Prostate gland (tissue), 2 donors: ENCODE measurements around the gene LNPEP.

ENCODE experiments used
- POLR2AphosphoS5 ChIP-seq: sonication (generic); formaldehyde crosslinking; IDR thresholded peaks from one replicate; pipeline ENCODE4 v1.6.1; 2017; ENCODE audit warnings: antibody characterized with exemption
- TF ChIP-seq, protein P1 (sequence below), 4 experiments: fragments of 200-600 bp in 2 of 4; fragments of 450-650 bp in 2 of 4; sonication (generic) in 2 of 4; IDR thresholded peaks; 1 replicate in 3 of 4; 2 replicates in 1 of 4; pipeline ENCODE4 v1.5.1; 2016 to 2019; ENCODE audit warnings: antibody characterized with exemption in 4 of 4, mild to moderate bottlenecking in 2 of 4, moderate library complexity in 2 of 4

DNA sequence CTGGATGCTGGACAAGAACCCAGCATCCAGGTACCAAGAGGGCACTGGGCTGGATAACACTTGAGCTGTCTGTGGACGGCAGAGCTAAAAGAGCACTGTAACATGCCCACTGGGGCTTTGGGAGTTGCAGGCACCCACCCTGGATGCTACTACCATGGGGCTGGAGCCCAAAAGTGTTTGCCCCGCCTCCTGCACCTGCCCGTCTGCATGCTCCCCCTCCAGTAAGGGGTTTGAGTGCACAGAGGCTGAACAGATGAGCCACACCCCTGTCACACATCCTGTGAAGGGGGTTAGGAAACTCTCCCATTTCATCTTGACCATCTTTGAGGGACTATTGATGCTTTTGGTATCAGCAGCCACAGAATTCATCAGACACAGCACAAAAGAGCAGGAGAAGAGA lies 137.5 kb downstream of the LNPEP start:
- TF ChIP-seq, protein P1, sequence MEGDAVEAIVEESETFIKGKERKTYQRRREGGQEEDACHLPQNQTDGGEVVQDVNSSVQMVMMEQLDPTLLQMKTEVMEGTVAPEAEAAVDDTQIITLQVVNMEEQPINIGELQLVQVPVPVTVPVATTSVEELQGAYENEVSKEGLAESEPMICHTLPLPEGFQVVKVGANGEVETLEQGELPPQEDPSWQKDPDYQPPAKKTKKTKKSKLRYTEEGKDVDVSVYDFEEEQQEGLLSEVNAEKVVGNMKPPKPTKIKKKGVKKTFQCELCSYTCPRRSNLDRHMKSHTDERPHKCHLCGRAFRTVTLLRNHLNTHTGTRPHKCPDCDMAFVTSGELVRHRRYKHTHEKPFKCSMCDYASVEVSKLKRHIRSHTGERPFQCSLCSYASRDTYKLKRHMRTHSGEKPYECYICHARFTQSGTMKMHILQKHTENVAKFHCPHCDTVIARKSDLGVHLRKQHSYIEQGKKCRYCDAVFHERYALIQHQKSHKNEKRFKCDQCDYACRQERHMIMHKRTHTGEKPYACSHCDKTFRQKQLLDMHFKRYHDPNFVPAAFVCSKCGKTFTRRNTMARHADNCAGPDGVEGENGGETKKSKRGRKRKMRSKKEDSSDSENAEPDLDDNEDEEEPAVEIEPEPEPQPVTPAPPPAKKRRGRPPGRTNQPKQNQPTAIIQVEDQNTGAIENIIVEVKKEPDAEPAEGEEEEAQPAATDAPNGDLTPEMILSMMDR (IDR thresholded peaks at IDR 0.05), result no peak
- no peak for TF ChIP-seq POLR2AphosphoS5
